ENCODE measurements around the gene MECP2. TPM values are rescaled to one million over a fixed set of nuclear protein-coding genes. Genes with fewer than 3 reads are reported as not detected.

The MECP2 gene
- total and polyA plus RNA-seq, 2 experiments from 2014 or later, result 18.1 to 19.4 TPM

DNA sequence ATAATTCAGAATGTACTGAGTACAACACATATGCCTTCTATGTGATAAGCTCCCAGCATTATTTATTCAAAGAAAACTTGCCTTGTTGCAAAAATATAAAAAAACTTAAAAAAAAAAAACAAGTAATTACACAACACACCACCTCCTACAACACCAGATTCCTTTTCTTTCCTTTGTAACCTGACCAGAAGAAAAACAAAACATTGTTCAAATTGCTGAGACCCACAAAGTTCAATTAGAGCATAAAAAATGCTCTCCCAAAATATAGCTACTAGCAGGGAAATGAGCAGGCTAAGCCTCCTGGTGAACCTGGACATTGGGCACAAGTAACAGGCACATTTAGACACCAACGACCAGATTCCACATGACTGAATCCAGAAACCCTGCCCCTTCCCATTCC, 38.3 kb downstream of the MECP2 start:
- Histone ChIP-seq H3K36me3 (replicated peaks; ENCODE audit: insufficient read depth, low read depth) (no peaks in the 10 kb centered on the region), H3K27me3 (no peaks in the 10 kb centered on the region), H3K9me3 (ENCODE audit: low read depth) (no peaks in the 10 kb centered on the region), H3K9me2 (replicated peaks; ENCODE audit: insufficient read depth) (no peaks in the 10 kb centered on the region), H3K79me2 (peaks cover 76% of the 10 kb centered on the region), H4K20me1 (ENCODE audit: insufficient read depth, poor library complexity, severe bottlenecking) (peaks cover 44% of the 10 kb centered on the region), H2AFZ (no peak overlapping the region), H3K4me3 (no peak overlapping the region), H3K4me1 (ENCODE audit: insufficient read depth) (no peaks in the 10 kb centered on the region), H3K4me2 (no peak overlapping the region), H3K27ac (peak overlapping the region; percentile 34)
- no peak for DNase-seq (ENCODE audit: low spot score)
- WGBS (ENCODE audit: low lambda C conversion rate, missing lambda C conversion rate), result 32% methylated on average over 1 of the region's 1 CpG
- TF ChIP-seq EZH2phosphoT487 (IDR thresholded peaks at IDR 0.05; ENCODE audit: low read depth, severe bottlenecking, unreplicated experiment), result no peak
- TF ChIP-seq, protein P1, sequence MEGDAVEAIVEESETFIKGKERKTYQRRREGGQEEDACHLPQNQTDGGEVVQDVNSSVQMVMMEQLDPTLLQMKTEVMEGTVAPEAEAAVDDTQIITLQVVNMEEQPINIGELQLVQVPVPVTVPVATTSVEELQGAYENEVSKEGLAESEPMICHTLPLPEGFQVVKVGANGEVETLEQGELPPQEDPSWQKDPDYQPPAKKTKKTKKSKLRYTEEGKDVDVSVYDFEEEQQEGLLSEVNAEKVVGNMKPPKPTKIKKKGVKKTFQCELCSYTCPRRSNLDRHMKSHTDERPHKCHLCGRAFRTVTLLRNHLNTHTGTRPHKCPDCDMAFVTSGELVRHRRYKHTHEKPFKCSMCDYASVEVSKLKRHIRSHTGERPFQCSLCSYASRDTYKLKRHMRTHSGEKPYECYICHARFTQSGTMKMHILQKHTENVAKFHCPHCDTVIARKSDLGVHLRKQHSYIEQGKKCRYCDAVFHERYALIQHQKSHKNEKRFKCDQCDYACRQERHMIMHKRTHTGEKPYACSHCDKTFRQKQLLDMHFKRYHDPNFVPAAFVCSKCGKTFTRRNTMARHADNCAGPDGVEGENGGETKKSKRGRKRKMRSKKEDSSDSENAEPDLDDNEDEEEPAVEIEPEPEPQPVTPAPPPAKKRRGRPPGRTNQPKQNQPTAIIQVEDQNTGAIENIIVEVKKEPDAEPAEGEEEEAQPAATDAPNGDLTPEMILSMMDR (IDR thresholded peaks at IDR 0.05; ENCODE audit: poor library complexity), result no peak
- no peak for TF ChIP-seq EZH2 (IDR thresholded peaks at IDR 0.05; ENCODE audit: borderline replicate concordance)

DNA sequence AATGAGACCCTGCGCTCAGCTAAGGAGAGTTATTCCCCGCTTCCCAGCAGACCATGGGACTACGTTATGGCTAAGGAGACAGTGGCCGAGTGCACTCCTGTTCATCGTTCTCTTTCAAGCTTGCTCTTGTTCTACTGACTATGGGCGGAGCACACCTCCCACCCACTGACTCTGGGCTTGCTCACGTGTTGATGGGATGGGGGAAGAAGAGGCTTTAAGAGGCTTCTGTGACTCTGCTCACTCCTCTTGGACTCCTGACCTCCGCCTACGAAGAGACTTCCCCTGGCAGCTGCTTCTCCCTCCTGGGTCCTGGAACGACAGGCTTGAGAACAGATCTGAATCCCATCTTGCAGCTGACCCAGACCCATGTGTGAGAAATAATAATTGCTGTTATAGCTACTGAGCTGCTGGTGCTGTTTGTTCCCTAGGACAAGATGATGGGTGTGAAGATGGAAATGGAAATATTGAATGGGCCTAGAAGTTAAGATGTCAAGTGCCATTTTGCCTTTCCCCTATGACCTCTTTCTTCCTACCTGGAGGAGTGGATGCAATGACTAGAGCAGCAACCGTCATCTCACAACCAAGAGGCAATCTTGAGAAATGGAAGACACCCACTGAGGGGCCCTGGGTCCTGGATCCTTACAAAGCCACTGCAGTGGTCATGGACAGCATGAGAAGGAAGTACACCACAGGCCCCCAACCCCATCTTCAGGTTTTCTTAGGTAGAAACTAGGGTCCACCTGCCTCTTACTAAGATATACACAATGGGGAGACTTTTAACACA, 39.1 kb downstream of the MECP2 start:
- Histone ChIP-seq H3K4me3 (no peak overlapping the region), H3K4me2 (no peak overlapping the region), H3K9me3 (ENCODE audit: low read depth) (no peaks in the 10 kb centered on the region), H3K36me3 (replicated peaks; ENCODE audit: insufficient read depth, low read depth) (no peaks in the 10 kb centered on the region), H3K27ac (no peak overlapping the region), H2AFZ (no peak overlapping the region), H3K4me1 (ENCODE audit: insufficient read depth) (no peaks in the 10 kb centered on the region), H3K9me2 (replicated peaks; ENCODE audit: insufficient read depth) (no peaks in the 10 kb centered on the region), H4K20me1 (ENCODE audit: insufficient read depth, poor library complexity, severe bottlenecking) (peaks cover 36% of the 10 kb centered on the region), H3K79me2 (peaks cover 71% of the 10 kb centered on the region), H3K27me3 (no peaks in the 10 kb centered on the region)
- 77% methylated on average over 11 of the region's 11 CpGs for WGBS (ENCODE audit: low lambda C conversion rate, missing lambda C conversion rate)
- no peak for TF ChIP-seq EZH2 (IDR thresholded peaks at IDR 0.05; ENCODE audit: borderline replicate concordance)
- TF ChIP-seq, protein P1 (IDR thresholded peaks at IDR 0.05; ENCODE audit: poor library complexity), result no peak
- TF ChIP-seq EZH2phosphoT487 (IDR thresholded peaks at IDR 0.05; ENCODE audit: low read depth, severe bottlenecking, unreplicated experiment), result no peak
- no peak for DNase-seq (ENCODE audit: low spot score)

DNA sequence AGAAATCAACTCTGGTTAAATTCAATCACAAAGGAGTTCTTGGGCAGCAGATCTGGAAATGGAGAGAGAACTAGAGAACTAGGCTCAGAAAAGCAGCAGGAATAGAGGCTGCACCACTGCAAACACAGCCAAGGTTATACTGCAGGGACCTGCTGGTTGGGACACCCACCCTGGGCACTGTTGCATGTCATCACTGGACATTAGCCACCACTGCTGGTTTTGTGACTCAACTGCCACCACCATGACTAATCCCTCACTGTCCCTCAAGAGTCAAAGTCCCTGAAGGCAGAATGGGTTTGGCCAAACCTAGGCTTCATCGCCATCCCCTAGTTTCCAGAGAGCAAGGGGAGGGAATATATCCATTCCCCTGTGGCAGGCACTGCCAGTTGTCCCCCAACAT, 39.7 kb downstream of the MECP2 start:
- no peaks in the 10 kb centered on the region for H3K36me3 ChIP-seq (replicated peaks; ENCODE audit: insufficient read depth, low read depth)
- H3K4me2 ChIP-seq, result no peak overlapping the region
- no peak for DNase-seq (ENCODE audit: low spot score)
- H3K27me3 ChIP-seq, result no peaks in the 10 kb centered on the region
- WGBS (ENCODE audit: low lambda C conversion rate, missing lambda C conversion rate), result 75% methylated on average over 1 of the region's 1 CpG
- H3K9me3 ChIP-seq (ENCODE audit: low read depth), result no peaks in the 10 kb centered on the region
- H3K79me2 ChIP-seq, result peaks cover 71% of the 10 kb centered on the region
- no peak overlapping the region for H2AFZ ChIP-seq
- H3K27ac ChIP-seq, result no peak overlapping the region
- peaks cover 35% of the 10 kb centered on the region for H4K20me1 ChIP-seq (ENCODE audit: insufficient read depth, poor library complexity, severe bottlenecking)
- TF ChIP-seq EZH2phosphoT487 (IDR thresholded peaks at IDR 0.05; ENCODE audit: low read depth, severe bottlenecking, unreplicated experiment) (no peak), EZH2 (IDR thresholded peaks at IDR 0.05; ENCODE audit: borderline replicate concordance) (no peak)
- TF ChIP-seq, protein P1 (IDR thresholded peaks at IDR 0.05; ENCODE audit: poor library complexity), result no peak
- no peaks in the 10 kb centered on the region for H3K9me2 ChIP-seq (replicated peaks; ENCODE audit: insufficient read depth)
- H3K4me3 ChIP-seq, result no peak overlapping the region
- H3K4me1 ChIP-seq (ENCODE audit: insufficient read depth), result no peaks in the 10 kb centered on the region

Measured in hepatocyte (in vitro differentiated cells).